Fibroblast of gingiva (primary cell): ENCODE results near the gene SKIDA1.
"Not testable (repeated sequence)": the region's sequence is repeated elsewhere in the genome, so short reads cannot be mapped to it uniquely, and the experiment has no call there.

Source experiments
- DNase-seq: peaks from one replicate; pipeline ENCODE4 v3.0.0-alpha.2; 2011; ENCODE audit warnings: low read depth

SKIDA1 gene

DNA sequence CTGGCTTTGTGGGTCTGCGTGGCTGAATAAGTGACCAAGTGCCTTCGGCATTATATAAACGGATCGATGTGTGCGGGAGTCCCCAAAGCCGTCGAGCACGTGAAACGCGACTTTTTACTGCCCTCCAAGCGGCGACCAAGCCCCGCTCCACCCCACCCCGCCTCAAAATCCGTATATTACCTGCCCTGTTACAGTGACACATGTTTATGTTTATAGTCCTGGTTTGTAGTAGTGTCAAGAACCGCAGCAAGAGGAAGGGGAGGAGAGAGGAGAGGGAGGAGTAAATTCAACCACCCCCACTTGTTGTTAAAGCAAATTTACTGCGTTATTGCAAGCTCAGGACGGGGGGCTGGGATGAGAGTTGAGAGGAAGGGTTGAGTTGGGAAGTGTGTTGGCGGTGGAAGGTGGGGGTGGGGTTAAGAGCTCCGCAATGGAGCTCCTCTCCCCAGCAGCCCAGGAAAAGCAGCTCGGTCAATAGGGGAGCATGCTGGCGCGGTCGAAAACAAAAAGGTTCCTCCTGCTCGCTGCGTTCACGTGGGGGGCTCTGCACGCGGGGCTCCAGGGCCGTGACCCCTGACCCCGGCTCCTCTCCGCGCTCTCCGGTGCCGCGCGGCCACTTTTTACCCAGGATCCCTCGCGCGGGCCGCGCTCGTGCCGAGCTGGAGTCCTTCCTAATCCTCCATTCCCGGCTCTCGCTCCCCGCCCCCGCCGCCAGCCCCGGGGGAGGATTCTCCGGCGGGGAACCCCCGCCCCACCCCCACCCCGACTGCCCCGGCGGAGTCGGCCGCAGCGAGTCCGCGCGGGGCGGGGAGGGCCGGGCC is at the start of gene SKIDA1:
Gene SKIDA1 (minus strand): TSS at position 316 of the 821 bp plus-strand sequence. CDS start 7,860 bp downstream, outside the sequence.
- peak; percentile 86 for DNase-seq

DNA sequence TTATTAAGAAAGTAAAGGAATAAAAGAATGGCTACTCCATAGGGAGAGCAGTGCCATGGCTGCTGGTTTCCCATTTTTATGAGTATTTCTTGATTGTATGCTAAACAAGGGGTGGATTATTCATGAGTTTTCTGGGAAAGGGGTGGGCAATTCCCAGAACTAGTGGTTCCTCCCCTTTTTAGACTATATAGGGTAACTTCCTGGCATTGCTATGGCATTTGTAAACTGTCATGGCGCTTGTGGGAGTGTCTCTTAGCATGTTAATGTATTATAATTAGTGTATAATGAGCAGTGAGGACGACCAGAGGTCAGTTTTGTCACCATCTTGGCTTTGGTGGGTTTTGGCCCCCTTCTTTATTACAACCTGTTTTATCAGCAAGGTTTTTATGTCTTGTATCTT is 49.0 kb upstream of the SKIDA1 start:
- not testable (repeated sequence) for DNase-seq

DNA sequence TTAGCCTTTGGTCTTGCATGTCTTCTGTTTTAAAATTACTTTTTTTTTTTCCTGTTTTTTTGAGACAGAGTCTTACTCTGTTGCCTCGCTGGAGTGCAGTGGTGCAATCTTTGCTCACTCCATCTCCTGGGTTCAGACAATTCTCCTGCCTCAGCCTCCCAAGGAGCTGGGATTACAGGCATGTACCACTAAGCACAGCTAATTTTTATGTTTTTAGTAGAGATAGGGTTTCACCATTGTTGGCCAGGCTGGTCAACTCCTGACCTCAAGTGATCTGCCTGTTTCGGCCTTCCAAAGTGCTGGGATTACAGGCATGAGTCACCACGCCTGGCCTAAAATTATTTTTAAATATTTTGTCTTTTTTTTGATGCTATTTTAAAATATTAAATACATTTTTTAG is 47.1 kb upstream of the SKIDA1 start:
- DNase-seq = peak; percentile 91

DNA sequence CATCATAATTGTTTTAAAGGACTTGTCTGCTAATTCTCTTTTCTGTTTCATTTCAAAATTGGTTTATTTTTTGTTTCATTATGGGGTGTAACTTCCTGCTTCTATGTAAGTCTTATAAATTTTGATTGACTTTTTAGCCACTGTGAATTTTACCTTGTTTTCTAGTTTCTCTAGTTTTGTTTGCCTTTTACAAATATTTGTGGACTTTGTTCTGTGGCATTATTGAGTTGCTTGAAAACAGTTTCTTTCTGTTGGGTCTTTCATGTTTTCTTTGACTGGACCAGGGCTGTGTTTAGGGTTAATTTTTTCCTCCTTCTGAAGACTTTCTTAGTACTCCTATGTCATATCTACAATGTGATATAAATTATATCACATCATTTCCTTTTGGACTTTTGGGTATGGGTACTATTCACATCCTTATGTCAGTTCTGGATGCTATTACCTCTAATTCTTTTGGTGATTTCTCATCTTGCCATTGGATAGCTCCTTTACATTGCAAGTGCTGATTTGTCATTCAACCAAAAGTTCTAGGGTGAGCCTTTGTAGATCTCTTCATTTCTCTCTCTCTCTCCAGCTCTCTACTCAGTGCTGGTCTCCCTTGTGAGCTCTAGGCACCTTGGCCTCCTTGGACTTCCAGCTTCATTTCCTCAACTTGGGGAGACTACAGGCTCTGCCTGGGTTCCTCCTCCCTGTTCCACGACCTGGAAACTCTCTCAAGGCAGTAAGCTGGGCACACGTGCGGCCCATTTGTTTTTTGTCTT is 45.5 kb upstream of the SKIDA1 start:
- no peak for DNase-seq

DNA sequence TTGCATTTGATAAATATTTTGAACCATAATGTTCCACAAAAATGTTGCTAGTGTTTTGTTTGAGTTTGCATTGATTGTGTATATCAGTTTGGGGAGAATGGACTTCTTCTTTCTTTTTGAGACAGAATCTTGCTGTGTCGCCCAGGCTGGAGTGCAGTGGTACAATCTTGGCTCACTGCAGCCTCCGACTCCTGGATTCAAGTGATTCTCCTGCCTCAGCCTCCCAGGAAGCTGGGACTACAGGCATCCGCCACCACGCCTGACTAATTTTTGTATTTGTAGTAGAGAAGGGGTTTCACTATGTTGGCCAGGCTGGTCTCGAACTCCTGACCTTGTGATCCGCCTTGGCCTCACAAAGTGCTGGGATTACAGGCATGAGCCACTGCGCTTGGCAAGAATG is 33.5 kb upstream of the SKIDA1 start:
- not testable (repeated sequence) for DNase-seq

DNA sequence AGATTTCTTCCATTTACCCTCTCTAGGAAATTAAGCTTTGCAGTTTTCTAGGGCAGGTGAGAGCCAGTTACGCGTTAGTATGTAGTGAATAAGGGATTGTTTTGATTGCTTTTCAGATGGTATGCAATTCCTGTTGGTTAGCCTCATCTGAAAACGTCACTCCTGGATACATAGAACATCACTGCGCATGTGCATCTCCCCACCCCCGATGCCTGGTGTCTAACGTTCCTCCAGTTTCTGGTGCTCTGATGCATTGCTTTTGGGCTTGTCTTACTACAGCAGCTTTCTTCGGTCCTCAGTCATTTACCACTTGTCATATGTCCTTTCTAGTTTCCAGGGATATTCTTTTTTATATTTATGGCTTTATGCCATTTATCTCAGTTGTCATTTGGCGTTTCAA is 31.0 kb upstream of the SKIDA1 start:
- no peak for DNase-seq

DNA sequence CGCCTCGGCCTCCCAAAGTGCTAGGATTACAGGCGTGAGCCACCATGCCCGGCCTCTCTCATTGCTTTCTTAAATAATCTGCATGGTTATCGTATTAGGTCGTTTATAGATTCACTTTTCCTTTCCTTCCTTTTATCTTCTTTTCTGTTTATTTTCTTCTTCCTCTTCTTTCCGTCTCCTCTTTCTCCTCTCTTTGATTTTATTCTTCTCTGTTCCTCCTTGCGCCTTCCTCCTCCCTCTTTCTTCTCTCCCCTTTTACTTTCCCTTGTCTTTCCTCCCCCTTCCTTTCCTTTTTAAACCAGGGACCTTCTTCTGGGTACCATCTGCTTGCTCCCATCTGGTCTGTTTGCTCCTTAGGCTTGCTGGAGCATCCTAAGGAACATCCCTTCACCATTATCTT is 27.2 kb upstream of the SKIDA1 start:
- no peak for DNase-seq

DNA sequence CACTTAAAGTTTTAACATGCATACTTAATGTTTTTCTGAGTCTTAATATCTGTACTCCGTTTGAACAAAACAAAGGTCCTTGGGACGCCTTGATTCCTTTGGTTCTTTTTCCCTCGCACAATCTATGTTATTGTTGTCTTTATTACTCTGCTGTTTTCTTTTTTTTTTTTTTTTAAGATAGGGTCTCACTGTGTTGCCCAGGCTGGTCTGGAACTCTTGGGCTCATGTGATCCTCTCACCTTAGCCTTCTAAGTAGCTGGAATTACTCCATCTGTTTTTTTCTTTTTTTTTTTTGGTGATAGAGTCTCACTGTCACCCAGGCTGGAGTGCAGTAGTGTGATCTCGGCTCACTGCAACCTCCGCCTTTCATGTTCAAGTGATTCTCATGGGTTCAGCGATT is 21.8 kb upstream of the SKIDA1 start:
- DNase-seq = no peak

DNA sequence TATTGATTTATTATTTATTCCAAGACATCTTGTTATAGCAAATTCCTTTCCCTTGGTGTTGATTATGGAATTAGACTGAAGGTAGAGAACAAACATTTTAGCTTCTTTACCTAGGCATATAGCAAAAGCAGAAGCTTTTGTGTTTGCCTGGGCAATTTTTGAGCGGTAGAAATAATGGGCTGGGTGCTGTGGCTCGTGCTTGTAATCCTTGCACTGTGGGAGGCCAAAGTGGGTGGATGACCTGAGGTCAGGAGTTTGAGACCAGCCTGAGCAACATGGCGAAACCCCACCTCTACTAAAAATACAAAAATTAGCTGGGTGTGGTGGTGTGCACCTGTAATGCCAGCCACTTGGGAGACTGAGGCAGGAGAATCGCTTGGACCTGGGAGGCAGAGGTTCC is 15.2 kb upstream of the SKIDA1 start:
- not testable (repeated sequence) for DNase-seq

DNA sequence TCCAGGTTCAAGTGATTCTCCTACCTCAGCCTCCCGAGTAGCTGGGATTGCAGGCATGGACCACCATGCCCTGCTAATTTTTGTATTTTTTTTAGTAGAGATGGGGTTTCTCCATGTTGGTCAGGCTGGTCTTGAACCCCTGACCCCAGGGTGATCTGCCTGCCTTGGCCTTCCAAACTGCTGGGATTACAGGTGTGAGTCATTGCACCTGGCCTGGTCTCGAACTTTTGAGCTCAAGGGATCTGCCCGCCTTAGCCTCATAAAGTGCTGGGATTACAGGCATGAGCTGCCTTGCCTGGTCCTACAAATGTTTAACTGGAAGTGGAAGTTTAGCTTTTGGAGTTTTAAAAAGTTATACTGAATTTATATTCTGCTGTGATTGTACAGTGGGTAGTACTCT is 11.4 kb upstream of the SKIDA1 start:
- no peak for DNase-seq

DNA sequence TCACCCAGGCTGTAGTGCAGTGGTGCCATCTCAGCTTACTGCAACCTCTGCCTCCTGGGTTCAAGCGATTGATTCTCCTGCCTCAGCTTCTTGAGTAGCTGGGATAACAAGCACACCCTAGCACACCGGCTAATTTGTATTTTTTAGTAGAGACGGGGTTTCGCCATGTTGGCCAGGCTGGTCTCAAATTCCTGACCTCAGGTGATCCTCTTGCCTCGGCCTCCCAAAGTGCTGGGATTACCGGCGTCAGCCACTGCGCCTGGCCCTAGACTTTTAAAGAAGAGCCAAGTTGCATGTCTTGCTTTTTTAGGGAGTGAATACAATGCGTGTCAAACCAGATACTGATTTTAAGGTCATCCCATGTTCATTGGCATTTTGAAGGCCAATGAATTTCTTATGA is 10.5 kb upstream of the SKIDA1 start:
- not testable (repeated sequence) for DNase-seq

DNA sequence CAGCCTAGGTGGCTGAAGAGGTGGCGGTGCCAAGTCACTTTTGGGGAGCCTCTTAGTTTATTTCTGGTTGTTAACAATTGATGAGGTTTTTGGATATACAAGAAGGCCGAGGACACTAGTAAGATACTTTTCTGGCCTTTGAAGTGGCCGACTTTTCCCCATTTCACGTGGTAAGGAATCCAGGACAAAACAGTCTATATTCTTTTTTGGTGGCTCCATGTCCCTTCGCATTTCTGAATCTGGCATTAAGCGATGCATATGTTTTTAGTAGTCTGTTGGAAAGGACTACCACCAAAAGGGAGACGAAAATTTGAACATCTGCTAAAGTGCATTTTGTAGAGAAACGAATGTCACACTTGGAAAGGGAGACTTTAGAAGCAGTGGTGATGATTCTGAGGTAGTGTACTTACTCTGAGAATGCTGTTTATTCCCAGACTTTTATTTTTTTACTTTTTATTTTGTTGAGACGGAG is 10.0 kb upstream of the SKIDA1 start:
- DNase-seq = no peak

DNA sequence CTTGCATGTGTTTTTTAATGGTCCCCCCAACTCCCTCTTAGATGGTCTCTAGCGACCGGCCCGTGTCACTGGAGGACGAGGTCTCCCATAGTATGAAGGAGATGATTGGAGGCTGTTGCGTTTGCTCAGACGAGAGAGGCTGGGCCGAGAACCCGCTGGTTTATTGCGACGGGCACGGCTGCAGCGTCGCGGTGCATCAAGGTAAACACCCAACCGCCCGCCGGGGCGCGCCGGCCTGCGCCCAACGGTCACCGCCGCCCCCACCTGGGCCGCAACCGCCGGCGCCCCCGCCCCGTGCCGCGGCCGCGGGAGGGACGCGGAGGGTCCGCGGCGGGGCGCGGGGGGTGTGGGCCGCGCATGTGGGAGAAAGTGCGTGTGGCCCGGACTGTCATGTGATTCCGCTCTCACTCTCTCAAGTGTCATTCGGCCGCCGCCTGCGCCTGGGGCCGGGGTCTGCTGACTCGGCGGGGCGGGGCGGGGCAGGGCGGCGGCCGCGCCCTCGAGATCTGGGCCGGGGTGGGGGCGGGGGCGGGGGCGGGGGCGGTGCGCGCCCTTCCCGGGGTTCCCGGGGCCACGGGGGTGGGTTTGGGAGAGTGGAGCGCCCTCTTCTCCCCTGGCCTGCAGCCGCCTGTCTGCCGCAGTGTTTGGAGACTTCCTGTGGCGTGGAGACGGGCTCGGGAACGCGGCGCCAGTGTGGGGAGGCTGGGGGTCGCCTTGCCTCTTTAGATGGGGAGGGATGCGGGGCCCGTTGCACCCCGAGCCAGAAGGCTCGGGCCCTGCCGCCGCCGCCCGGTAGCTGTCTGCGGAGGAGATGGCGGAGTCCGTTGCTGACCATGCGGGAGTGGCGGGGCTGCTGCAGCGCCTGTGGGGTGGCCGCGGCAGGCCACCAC is 9.4 kb upstream of the SKIDA1 start:
- peak; percentile 52 for DNase-seq

DNA sequence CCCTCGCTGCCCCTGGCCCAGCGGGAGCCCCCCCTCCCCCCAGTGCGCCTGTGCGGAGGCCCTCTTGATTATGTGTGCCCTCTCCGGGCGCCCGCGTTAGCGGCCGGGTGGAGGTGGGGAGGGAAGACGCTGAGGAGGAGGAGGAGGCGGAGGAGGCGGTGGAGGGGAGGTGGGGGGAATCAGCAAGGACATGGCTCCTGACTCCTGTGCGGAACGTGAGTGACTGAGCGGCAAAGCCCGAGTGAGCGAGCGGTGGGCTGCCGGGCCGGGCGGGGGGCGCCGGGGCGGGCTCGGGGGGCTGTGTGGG is 8.8 kb upstream of the SKIDA1 start:
- no peak for DNase-seq

DNA sequence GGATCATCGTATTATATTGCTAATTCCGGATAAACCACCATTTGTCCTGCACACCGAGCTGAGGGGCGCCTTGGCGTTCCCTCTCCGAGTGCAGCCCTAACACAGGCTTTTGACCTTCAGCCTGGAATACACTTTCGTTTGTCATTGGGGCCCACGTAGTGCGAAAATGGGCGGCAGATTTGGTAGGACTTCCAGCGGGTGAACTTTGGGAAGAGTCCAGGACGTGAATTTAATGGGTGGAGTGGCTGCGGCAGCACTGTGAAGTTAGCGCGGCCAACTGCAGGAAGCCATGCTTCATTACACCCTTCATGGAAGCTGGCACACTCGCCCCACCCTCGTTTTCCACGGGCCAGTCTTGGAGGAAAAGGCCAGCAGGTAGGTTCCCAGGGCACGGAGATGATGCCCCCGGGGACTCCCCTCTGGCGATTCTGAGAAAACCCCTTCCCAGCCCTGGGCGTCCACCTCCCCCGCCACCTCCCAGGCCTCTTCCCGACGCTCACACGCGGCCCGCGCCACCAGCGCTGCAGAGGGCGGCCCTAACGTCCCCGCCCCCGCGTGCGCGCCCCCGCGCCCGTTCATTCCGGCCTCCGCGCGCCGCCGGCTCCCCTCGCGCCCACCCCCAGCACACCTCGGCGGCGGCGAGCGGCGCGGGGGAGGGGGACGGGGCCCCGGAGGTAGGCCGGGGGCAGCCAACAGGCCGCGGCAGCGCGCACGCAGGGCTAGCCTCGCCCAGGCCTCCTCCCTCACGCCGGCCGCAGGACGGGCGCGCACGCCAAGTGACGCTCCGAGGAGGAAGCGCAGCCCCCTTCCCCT is 8.2 kb upstream of the SKIDA1 start, which contains the start of gene MLLT10:
Gene MLLT10 (plus strand): TSS at position 766 of the 813 bp plus-strand sequence. CDS start 413 bp downstream, outside the sequence.
- DNase-seq = peak; percentile 98

DNA sequence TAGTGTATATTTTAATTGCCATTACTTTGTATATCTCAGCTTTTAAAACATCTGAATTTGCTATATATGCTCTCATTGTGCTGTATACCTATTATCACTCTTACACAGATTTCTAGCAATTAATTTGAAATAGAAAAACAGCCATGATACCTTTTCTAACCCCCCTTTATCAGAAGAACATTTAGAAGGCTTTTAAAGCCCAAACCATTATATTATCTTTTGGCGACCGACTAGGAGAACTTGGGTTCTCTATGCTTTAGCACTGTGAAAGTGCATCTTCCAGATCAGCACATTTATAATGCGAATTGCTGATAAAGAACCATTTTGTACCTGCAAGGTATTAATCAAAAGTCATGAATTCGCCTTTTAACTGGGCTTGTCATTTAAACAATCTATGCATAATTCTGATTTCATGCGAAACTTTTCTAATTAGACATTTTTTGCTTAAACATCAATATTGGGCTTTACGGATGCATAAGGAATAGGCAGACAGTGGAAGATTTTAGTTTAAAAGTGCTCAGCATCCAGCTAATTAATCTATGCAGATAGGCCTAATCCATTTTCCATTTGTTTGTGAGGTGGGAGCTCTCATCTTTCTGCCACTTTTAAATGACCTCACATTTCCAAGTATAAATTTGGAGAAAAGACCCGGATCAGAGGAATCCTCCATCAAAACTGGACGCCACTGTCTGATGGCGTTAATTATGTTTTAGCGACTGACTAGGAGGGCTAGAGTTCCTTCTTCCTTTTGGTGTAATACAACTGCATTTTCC is 7.4 kb upstream of the SKIDA1 start:
- no peak for DNase-seq

DNA sequence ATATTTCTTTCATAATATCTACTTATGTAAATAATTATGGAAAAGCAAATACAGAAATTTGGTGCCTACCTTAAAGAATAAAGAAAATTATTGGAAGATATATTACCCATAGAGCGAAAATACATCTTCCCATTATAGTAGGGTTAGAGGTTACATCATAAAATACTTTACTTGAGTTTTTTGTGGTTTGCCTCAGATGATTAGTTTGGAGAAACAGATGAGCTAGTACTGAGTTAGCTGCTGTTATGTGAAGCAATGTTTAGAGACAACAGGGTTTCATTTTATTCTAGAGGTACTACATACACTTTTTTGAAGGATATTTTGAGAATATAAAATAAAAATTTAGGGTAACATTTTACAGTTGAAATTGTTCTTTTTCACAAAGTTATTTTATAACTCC is 5.7 kb upstream of the SKIDA1 start:
- DNase-seq = peak; percentile 39

DNA sequence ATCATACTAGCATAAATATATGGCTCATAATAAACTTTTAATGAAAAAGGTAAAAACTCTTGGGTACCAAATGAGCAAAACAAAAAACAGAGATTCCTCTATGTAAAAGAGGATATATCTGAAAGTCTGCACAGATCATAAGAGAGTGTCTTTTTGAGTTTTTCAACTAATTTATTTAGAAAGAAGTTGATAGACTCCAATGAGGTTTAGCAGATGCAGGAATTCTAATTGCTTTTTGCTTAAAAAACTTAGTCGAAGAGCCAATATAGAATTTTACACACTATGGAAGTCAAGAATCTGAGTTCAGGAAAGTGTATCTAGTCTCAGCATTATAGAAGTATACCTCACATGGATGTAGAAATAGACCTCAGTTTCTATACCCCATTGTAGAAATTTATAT is 5.2 kb upstream of the SKIDA1 start:
- DNase-seq = no peak

DNA sequence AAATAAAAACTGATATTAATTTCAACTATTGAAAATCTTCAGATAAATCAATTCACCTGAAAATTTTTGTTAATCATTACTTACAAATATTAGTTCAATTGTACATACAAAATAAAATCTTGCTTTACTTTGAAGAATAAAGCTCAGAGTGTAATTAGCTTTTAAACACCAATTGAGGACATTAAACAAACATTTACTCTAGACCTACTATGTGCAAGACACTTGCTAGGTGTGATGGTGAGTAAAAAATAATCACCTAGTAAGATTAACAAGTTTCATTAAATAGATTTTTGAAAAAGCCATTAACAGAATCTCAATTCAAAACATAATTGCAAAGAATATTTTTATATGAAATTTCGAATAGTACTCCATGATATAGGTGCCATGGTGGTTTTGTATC is 4.7 kb upstream of the SKIDA1 start:
- DNase-seq = no peak

DNA sequence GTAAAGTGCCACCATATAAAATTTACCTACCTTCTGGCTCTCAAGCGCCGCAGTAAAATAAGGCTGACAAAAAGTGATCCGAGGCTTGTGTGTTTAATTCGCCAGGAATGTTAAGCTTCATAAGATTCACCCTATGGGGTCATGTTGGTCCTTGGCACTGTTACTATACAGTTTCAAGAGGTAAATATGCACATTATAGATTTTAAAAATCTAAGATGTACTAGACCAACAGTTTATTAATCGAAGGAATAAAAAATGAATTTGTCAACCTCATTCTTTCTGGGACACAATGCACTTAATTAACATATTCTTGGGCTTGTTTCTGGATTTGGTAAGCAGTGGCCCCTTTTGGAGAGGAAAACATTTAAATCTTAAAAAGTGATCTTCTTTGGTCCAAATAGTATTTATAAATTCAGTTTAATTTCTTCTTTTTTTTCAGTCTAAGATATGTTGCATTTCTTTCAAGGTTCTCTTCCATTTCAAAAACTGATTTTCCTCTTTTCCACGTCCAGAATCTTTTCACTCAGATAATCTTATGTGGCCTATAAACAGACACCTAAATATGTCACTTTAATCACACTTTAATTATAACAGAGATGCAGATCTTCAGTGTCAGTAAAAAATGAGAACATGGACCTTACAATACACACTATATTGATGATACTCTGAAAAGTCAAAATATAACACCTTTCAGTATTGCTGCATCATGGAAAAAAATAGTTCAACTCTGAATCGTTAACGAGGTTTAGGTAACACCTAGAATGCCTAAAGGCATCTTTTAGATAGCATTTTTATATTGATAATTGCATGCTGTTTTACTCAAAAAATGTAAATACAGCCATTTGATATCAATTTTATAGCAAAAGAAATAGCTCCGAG is 3.8 kb upstream of the SKIDA1 start:
- no peak for DNase-seq
